ENCODE measurements around the gene USP22.
A peak's percentile ranks its signal among the peaks of the same experiment; 100 is the strongest.

Gene USP22

DNA sequence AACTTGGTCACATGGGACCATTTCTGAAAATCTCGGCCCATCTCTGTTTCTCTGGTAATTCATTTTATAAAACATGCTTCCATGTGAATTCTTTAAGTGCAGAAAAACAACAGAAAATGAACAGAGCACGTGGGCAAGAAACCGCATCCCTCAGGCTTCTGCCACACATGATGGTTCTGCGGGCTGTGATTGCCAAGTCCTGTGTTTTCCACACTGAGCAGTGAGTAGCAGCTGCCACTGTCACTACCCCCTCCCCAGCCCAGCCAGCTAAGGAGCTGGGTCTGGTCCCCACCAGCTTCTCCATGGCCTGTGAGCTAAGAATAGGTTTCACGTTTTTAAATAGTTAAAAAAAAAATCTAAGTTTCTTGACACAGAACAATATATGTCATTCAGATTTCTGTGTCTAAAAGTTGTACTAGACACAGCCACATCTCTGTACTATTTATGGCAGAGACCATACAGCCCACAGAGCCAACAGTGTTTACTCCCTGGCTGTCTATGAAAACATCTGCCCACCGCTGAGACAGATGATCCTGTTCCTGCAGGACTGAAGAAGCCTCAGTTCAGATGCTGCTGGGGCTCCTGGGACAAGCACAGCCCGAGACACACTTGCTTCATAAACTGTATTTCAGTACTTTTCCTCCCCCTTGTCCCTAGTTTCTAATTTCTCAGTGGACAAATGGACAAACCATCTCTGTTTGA, 41.5 kb downstream of the USP22 start:
- DNase-seq (ENCODE audit: low spot score): no peak

DNA sequence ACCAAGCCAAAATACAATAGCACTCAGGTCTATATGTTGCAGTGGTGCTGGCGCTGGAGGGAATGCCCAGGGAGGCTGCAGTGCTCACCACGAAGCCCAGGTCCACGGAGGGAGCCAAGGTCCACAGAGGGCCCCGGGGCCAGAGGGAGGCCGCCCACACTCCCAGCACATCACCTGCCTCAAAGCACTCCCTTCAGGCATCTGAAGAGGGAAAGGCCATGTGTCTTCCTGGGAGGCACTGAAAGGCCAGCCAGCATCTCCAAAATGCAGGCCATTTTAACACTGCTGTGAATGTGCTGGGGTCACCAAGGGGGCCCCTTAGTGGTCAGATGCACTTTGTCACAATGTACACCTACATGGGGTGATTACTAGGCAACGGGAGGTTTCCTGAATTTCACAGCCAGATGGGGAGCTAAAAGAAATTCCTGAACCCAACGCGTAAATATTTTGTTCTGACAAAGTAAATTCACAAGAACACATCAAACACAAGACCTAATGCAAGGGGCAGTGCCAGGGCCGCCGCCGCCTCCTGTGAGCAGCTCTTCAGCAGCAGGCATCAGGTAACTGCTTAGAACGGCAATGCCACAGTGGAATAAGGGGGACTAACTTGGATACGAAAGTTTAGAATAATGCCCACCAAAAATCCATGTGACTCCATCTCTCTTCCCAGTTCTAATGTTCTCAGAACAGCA, 42.8 kb downstream of the USP22 start:
- no peak for DNase-seq (ENCODE audit: low spot score)

DNA sequence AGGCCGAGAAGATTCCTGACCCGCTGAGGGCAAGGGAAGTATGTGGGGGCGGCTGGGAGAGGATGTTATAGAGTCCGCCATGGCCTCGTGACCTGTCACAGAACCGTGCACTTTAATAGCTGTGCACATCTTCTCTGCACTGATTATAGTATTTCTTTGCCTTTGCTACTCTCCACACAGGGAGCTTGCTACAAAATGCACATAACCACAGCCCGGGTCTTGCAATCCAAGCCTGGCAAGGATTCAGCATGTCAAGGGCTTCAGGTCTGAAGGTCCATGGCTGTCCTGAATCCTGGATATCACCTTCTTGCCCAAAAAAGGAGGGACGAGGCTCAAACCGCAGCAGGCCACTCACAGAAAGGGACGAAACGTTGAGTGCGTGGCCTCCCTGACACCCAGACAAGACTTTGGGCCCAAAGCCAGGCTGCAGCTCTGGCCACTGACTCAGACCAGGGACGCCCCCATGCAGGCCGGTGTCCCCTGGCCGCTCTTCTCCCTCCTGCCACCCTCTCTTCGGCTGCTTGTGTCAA, 43.7 kb downstream of the USP22 start:
- DNase-seq (ENCODE audit: low spot score): no peak

DNA sequence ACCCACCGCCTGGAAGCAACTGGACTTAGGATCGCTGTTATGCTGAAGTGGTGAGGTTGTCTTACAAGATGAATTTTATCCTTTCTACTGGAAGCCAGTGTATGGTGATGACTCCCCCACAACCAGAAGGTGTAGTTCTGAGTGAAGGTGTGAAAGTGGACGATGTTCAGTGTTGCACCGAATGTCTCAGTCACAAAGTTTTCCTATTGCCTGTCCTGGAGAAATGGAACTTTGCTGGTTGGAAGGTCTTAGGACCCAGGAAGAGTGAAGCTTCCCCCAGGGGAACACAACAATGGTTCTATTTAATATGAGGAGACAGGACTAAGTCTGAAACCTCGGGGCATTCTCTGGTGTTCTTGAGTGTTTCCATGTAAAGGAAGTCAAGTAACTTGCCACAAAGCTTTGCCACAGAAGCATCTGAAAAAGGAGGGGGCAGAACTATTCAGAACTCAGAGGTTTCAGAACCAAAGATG, 44.2 kb downstream of the USP22 start:
- no peak for DNase-seq (ENCODE audit: low spot score)

DNA sequence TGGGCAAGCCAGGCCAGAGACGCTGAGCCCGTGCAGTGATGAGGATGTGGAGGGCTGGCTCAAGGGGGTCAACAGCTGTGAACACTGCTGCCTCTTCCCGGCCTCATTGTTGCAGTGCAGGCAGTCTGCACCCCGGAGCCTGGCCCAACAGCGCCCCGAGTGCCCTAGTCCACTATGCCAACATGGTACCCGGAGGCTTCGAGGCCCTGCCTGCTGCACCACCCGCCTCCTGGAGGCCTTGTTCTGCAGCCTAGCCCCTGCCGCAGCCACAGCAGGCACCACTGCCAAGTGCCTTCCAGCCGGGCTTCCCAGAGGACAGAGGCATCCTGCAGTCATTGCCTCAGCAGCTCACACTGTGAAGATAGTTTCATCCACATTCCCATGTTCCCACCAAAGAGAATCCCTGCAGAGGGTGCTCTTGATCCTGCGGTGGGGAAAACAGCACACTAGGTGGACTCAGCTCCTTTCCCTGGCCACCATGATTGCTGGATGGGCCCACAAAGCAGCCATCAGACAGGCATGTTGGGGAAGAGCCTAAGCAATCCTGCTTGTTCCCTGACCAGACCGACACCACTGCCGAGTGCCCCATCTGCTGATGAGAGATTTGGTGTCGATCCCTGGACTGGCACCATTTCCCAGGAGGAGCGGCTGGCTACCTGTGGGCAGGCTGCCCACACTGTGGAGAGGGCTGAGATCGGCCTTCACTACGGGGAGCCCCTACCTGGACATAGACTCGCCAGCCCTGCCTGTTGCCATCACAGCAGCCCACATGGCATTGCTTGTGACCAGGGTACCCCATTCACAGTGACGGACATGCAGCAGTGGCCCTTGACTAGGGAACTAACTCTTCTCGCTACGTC, 44.9 kb downstream of the USP22 start:
- no peak for DNase-seq (ENCODE audit: low spot score)

DNA sequence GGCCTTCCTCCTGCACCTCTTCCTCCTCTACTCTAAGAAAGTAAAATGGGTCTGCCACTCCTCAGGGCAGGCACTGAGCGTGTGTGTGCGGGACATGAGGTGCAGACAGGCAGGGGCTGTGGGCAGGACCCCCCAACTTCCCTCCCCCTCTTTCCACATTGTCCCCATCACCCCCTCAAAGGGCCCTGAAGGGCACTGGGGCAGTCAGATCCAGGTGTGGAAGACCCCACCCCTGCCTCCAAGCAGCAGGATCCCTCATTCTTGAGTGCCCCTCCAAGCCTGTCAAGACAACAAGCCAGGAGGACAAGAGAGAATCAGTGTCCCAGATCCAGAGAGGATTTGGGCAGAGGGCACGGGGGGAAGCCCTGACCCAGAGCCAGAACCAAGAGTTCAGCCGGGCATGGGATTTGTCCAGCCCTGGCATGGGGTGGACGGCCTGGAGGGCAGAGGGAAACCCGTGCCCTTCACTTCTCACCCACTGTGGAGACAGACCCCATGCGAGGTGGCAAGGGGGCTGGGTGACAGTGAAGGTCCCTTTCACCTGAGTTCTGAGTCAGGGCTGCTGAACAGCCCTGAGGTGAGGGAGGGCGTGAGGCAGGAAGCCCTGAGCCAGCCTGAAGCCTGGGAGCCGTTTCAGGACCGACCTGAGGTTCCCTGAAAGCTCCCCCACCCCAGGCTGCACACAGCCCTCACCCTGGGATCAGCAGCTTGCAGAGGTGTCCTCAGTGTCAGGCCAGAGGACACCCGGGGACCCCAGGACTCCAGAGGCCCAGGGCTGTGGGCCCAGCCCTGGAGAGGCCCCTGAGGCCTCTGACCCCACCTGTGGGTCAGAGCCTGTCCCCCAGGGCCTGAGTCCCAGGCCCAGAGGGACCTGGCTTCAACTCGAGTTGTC, 45.8 kb downstream of the USP22 start:
- DNase-seq (ENCODE audit: low spot score): no peak

DNA sequence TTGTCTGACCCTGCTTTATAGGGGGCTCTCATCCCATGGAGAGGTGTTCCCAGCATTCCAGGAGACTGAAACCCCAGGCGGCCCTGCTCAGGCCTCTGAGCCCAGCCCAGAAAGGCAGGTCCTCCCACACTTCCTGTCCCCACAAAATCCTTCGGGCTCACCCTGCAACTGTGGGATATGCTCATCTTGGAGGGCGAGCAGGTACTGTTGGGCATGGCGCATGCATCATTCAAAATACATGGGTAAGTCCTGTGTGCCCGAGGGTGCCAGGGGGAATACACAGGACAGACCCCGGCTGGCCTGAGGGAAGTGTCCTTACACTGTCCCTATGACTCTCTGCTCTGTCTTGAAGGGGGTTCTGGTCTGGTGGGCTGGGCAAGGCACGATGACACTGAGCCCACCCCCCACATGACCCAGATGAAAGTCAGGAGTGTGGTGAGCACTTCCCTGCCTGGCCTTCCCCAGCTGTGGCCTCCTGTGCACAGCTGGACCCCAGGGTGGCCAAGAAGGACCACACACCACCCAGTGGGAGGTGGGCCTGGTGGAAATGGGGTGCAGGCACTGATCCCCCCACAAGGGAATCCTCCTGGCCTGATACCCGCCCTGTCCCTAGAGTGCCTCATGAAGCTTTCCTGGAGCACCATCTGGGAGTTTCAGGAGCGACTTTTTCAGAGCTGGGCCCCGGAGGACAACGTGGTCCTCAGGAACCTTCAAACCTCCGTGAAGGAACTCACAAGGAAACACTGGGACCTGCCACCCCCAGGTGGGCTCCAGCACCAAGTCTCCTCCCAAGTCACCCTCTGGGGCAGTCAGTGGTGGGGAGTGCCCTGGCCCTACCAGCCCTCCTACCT, 46.7 kb downstream of the USP22 start:
- DNase-seq (ENCODE audit: low spot score): no peak

DNA sequence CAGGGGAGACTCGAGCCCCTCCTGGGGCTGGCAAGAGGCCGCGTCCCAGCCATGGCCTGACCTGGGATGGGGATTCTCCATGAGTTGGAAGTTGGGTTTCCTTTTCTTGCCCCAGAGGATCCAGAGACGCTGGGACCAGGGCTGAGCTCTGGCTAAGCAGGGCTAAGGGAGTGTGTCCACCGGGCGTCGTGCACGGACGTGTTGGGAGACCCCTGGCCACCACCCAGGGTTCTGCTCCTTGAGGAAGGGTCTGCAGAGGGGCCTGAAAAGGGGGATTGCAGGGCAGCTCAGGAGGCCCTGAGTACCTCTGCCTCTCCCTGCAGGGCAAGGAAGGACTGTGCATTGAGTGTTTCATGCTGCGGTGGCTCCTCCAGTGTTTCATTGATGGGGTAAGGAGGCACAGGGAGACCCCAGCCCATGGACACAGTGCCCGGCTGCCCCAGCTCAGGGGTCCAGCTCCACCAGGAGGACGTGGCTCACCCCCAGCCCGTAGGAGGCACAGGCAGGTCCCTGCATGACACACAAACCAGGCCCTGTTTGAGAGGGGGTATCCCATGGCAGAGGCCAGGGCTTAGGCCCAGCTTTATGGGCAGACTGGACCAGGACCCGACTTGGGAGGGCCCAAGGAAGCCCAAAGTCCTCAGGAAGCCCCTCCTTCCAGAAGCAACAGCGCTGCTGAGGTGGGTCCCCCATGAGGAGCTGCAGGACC, 47.5 kb downstream of the USP22 start:
- no peak for DNase-seq (ENCODE audit: low spot score)

DNA sequence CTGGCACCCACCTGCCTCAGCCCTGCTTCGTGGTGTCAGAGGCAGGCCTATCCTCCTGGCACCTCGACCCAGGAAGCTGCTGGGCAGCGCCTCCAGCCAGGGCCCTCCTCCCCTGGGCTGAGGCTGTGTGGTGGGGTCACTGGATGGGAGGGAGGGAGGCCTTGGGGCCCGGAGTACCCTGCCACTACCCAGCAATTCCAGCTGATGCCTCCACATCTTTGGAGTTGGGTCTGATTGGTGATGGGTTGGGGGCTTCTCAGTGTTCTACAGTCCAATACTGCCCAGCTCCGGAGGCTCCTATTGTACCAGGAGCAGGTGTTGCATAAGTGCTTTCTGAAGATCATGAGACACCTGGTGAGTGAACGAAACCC, 48.0 kb downstream of the USP22 start:
- no peak for DNase-seq (ENCODE audit: low spot score)

DNA sequence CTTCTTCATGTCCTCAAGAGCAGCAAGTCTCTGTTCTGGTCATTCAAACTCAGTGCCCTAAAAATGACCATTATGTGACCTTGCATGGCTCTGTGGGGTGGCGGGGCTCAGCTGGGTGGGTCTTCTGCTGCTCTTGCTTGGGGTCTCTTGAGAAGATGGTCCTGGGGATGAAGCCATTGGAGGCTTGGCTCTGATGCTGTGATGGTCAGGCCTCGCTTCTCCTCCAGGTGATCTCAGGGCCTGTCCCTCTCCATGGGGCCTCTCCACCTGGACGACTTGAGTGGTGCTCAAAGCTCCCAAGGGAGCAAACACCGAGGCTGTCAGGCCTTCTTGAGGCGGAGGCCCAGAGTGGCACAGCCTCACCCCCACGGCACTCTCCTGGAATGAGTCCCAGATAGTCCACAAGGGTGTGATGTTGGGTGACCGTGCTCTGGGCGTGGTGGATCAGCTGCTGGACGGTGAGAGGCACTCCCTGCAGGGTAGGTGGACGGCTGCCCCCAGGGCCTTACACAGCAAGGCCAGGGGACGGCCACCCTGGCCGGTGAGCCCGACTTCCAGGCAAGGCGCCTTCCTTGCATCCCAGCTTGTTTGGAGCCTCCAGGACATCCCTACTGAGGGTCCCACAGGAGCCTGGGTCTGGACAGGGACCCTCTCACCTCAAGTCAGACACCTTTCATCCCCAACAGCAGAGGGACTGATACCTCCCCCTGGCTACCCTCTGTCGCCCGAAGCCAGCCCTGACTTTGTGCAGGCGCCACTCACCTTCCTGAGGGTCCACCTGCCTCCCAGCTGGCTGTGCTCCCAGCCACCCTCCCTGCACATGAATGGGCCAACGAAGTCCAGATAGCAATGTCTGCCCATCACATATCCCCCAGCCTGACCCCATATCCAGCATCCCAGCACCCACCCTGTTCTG, 48.7 kb downstream of the USP22 start:
- no peak for DNase-seq (ENCODE audit: low spot score)

DNA sequence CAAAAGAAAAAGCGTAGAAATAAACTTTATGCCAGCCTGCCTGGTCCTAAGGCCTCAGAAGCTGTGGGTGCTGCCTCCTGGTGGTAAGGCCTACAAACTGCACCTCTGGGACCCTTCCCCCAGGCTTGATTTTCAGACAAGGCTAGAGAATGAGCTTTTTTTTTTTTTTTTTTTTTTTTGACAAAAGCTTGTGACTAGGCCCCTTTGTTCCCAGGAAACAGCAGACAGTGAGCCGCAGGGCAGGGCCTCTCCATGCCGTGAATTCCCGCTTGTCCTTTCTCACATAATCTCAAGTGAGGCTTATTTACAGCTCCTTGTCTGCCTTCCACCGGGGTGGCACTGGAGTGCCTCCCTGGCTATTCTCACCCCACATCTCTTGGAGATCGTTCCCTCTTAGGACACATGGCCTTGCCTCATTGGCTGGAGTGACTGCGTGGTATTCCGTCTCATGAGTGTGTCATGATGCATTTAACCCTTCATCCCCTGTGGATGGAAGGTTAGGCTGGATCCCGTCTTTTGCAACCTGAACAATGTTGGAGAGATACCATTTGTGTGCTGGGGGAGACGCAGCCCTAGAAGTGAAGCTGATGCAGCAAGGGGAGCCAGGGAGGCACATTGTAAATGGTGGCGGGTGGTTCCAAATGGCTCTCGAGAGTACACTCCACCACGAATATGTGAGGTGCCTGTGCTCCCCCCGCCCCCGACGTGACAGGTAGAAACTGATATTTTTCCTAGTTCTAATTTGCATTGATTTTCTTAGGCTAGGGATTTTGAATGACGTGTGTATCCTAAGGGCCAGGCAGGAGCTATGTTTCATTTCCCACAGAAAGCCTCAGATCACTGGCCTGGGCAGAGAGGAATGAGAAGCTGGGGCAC, 49.6 kb downstream of the USP22 start:
- DNase-seq (ENCODE audit: low spot score): peak; percentile 94

DNA sequence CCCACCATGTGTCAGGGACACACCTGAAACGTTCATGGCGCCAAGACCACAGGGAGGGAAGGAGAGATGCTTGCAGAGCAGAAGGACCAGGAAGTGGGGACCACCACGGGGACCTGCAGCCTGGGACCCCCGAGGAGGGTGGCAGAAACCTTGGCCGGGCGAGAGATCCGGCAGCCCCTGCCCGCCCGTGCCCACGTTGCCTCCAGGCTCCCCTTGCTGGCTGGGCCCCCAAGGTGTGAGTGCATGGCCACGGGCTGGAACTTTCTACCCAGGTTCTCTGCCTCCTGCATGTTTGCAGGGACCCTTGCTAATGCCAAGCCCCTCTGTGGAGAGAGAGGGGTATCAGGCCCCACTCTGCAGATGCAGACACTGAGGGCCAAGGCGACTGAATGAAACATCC, 50.4 kb downstream of the USP22 start:
- DNase-seq (ENCODE audit: low spot score): no peak

DNA sequence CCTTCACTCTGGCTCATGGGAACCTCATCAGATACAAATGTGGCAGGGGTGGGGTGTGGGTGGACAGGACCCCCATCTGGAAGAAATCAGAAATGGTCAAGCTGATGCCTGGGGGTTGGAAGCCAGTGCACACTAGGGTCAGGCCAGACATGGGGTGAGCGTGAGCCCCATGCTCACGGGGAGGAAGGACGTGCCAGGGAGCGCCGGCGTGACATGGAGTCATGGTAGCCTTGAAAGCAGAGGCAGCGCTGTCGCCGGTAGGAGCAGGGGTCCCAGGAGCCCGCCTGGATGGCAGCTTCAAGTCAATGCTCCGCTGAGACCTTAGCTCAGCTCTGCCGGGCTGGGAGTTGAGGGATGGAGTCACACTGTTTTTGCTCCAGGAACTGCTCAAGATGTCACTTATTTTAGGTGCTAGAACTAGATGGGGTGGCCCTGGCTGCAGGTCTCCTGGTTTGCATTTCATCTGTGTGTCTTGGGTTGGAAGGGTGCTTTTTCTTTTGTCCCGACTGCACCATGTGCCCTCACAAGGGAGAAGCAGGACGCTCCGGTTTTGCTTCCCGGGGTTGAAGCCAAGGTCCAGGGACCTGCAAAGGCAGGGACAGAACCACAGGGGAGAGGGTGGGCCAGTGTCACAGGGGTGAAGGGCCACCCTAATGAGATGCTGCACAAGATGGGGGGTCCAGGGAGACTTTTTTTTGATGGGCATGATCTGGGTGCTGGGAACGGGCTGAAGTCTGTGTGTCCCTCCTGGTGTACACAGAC, 51.4 kb downstream of the USP22 start:
- DNase-seq (ENCODE audit: low spot score): no peak

DNA sequence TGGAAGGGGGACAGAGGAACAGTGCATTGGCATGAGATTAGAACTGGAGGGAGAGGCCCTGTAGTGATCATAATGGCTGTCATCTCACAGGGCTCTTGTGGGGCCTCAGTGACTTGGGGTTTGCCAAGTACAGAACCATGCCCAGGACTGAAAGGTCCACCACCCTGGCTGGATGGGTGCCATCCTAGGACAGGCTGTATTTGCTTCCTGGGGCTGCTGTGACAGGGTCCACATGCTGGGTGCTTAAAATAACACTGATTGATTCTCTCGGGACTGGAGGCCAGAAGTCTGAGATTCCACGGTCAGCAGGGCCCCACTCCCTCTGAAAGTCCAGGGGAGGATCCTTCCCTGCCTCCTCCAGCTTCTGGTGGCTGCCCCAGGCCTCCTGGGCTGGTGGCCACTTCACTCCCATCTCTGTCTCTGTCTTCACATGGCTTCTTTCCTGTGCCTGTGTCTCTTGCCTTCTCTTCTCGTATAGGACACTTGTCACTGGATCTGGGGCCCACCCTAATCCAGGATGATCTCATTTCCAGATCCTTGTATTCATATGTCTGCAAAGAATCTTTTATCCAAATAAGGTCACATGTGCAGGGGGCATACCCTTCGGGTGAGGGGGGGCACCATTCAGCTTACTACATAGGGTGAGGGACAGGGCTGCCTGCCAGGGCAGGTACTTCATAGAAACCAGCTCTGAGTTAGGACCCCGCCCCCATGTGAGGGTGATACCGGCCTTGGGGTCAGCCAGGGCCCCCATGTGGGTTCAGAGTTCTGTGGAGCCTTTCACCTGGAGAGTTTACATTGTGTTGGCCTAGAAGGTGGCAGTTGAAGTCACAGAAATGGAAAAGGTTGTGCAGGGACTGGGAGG, 52.6 kb downstream of the USP22 start:
- no peak for DNase-seq (ENCODE audit: low spot score)

DNA sequence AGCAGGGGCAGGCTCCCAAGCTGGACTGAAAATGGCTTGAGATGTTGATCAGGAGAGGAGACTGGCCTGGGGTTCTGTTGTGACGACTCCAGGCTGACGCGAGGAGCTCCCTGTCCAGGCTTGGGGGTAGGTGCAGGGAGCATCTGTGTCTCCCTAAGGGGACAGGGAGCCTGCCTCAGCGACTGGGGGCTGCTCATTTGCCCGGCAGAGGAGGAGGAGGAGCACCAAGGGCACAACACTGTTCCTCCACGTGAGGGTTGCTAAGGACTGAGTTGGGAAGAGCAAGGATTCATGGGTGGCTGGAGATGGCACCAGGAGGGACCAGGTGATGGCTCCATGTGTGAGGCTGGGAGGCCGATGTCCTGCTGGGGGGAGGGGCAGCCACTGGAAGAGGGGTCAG, 53.3 kb downstream of the USP22 start:
- DNase-seq (ENCODE audit: low spot score): no peak

DNA sequence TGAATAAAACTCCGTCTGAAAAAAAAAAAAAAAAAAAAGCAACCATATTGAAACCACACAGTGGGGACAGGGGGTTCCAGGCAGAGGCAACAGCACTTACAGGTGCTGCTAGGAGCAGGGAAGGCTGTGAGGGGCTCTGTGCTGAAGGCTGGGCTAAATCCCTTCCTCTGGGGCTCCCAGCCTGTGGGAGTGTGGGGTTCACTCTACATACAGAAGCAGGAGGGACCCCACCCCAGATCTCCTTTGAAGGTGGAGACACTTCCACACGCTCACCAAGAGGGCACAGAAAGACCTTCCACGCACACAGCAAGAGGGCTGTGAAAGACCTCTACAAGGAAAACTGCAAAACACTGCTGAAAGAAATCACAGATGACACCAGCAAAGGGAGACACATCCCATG, 53.9 kb downstream of the USP22 start:
- DNase-seq (ENCODE audit: low spot score): no peak

Measured in GM03348 (cell line).